ENCODE data around the gene C7orf57. TPM values are rescaled to one million over a fixed set of nuclear protein-coding genes. Genes with fewer than 3 reads are reported as not detected.
"Not testable (repeated sequence)": the region's sequence is repeated elsewhere in the genome, so short reads cannot be mapped to it uniquely, and the experiment has no call there.

Gene C7orf57
- total and polyA plus RNA-seq, 4 donors, result 1.6 to 14.5 (median 5.8) TPM

- Histone ChIP-seq H3K36me3 (ENCODE audit: control insufficient read depth in 4 of 4, insufficient read depth in 4 of 4, low read length in 4 of 4) (no peaks in the 10 kb centered on the region), H3K4me1 (ENCODE audit: control insufficient read depth in 5 of 5, insufficient read depth in 5 of 5, low read length in 5 of 5) (no peaks in the 10 kb centered on the region), H3K27ac (ENCODE audit: low read depth in 1 of 2, low read length in 1 of 2) (no peak overlapping the region), H3K4me3 (no peak overlapping the region), H3K9ac (ENCODE audit: insufficient read depth in 1 of 2, low read length in 2 of 2) (no peak overlapping the region), H3K27me3 (ENCODE audit: control insufficient read depth in 3 of 3, insufficient read depth in 3 of 3, low read length in 2 of 3) (no peaks in the 10 kb centered on the region), H3K9me3 (ENCODE audit: control insufficient read depth in 4 of 4, insufficient read depth in 3 of 4, low read length in 3 of 4) (peaks cover 0 to 5% (median 2%) of the 10 kb centered on the region in 4 donors)
- 94 to 97% methylated on average over 2 of the region's 2 CpGs for WGBS, 2 donors
- DNase-seq (no peak), ATAC-seq (ENCODE audit: insufficient read depth, low FRiP score) (no peak)
- TF ChIP-seq, protein P1, sequence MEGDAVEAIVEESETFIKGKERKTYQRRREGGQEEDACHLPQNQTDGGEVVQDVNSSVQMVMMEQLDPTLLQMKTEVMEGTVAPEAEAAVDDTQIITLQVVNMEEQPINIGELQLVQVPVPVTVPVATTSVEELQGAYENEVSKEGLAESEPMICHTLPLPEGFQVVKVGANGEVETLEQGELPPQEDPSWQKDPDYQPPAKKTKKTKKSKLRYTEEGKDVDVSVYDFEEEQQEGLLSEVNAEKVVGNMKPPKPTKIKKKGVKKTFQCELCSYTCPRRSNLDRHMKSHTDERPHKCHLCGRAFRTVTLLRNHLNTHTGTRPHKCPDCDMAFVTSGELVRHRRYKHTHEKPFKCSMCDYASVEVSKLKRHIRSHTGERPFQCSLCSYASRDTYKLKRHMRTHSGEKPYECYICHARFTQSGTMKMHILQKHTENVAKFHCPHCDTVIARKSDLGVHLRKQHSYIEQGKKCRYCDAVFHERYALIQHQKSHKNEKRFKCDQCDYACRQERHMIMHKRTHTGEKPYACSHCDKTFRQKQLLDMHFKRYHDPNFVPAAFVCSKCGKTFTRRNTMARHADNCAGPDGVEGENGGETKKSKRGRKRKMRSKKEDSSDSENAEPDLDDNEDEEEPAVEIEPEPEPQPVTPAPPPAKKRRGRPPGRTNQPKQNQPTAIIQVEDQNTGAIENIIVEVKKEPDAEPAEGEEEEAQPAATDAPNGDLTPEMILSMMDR (IDR thresholded peaks at IDR 0.05; ENCODE audit: control extremely low read depth, extremely low read depth), result no peak
These were observed 32.1 kb downstream of the C7orf57 start for GRCh38 chr7:48067475-48067874.

DNA sequence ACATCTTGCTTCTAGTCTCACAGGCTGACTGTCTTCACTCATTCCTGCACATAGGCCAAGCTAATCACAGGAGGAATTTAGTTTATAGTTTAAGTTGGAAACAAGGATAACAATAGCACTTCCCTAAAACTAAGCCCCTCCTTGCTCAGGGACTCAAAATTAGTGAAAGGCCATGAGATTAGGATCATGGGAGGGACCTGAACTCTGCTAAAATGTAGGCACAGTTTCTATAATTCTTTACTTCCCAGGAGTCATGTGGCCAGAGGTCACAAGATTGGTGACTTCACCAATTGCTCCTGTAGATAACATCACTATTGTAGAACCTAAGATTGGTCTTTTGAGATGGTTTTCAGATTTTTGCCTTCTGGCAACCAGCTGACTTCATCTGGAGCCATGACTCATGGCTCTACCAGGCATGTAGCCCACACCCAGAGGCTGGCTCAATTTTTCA lies 38.9 kb downstream of the C7orf57 start:
- Histone ChIP-seq H3K9me3 (ENCODE audit: control insufficient read depth in 4 of 4, insufficient read depth in 3 of 4, low read length in 3 of 4) (peaks cover 0 to 2% (median under 1%) of the 10 kb centered on the region in 4 donors), H3K27me3 (ENCODE audit: control insufficient read depth in 3 of 3, insufficient read depth in 3 of 3, low read length in 2 of 3) (no peaks in the 10 kb centered on the region), H3K9ac (ENCODE audit: insufficient read depth in 1 of 2, low read length in 2 of 2) (no peak overlapping the region), H3K36me3 (ENCODE audit: control insufficient read depth in 4 of 4, insufficient read depth in 4 of 4, low read length in 4 of 4) (no peaks in the 10 kb centered on the region), H3K4me1 (ENCODE audit: control insufficient read depth in 5 of 5, insufficient read depth in 5 of 5, low read length in 5 of 5) (no peaks in the 10 kb centered on the region), H3K27ac (ENCODE audit: low read depth in 1 of 2, low read length in 1 of 2) (peak overlapping the region in 1 of 2 donors; percentile 6), H3K4me3 (no peak overlapping the region)
- DNase-seq (no peak), ATAC-seq (ENCODE audit: insufficient read depth, low FRiP score) (no peak)
- TF ChIP-seq, protein P1 (IDR thresholded peaks at IDR 0.05; ENCODE audit: control extremely low read depth, extremely low read depth), result no peak

DNA sequence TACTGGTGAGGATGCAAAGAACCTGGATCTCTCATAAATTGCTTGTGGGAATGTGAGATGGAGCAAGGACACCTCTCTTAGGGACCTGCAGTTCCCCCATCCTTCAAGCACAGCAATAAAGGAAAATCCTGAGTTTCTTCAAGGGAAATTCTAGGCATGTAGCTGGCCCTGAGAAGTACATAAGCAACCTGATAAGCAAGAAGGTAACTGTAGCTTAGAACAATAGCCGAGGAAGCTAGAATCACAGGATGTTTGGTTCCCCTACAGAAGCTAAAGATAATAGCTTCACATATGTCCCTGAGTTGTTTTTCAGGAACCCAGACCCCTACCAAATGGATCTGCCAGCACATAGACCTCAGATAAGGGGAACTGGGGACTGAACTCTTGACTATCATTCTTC lies 42.1 kb downstream of the C7orf57 start:
- H3K27ac ChIP-seq (ENCODE audit: low read depth in 1 of 2, low read length in 1 of 2), result no peak overlapping the region
- TF ChIP-seq, protein P1 (IDR thresholded peaks at IDR 0.05; ENCODE audit: control extremely low read depth, extremely low read depth), result no peak
- H3K27me3 ChIP-seq (ENCODE audit: control insufficient read depth in 3 of 3, insufficient read depth in 3 of 3, low read length in 2 of 3), result no peaks in the 10 kb centered on the region
- no peak for ATAC-seq (ENCODE audit: insufficient read depth, low FRiP score)
- H3K4me1 ChIP-seq (ENCODE audit: control insufficient read depth in 5 of 5, insufficient read depth in 5 of 5, low read length in 5 of 5), result no peaks in the 10 kb centered on the region
- no peaks in the 10 kb centered on the region for H3K9me3 ChIP-seq (ENCODE audit: control insufficient read depth in 4 of 4, insufficient read depth in 3 of 4, low read length in 3 of 4)
- no peak for DNase-seq
- H3K9ac ChIP-seq (ENCODE audit: insufficient read depth in 1 of 2, low read length in 2 of 2), result no peak overlapping the region
- 63 to 70% methylated on average over 1 of the region's 1 CpG for WGBS, 2 donors
- no peaks in the 10 kb centered on the region for H3K36me3 ChIP-seq (ENCODE audit: control insufficient read depth in 4 of 4, insufficient read depth in 4 of 4, low read length in 4 of 4)
- no peak overlapping the region for H3K4me3 ChIP-seq

GRCh38 chr7:48078470-48078869 lies 43.1 kb downstream of the C7orf57 start:
- peaks cover 0 to 2% (median 0%) of the 10 kb centered on the region in 5 donors for H3K4me1 ChIP-seq (ENCODE audit: control insufficient read depth in 5 of 5, insufficient read depth in 5 of 5, low read length in 5 of 5)
- 74 to 85% methylated on average over 2 of the region's 2 CpGs for WGBS, 2 donors
- H3K9me3 ChIP-seq (ENCODE audit: control insufficient read depth in 4 of 4, insufficient read depth in 3 of 4, low read length in 3 of 4), result no peaks in the 10 kb centered on the region
- H3K27ac ChIP-seq (ENCODE audit: low read depth in 1 of 2, low read length in 1 of 2), result no peak overlapping the region
- DNase-seq, result peak in 2 of 3 donors; percentile 34 to 55
- no peaks in the 10 kb centered on the region for H3K27me3 ChIP-seq (ENCODE audit: control insufficient read depth in 3 of 3, insufficient read depth in 3 of 3, low read length in 2 of 3)
- H3K9ac ChIP-seq (ENCODE audit: insufficient read depth in 1 of 2, low read length in 2 of 2), result no peak overlapping the region
- no peak overlapping the region for H3K4me3 ChIP-seq
- H3K36me3 ChIP-seq (ENCODE audit: control insufficient read depth in 4 of 4, insufficient read depth in 4 of 4, low read length in 4 of 4), result no peaks in the 10 kb centered on the region
- ATAC-seq (ENCODE audit: insufficient read depth, low FRiP score), result no peak
- TF ChIP-seq, protein P1 (IDR thresholded peaks at IDR 0.05; ENCODE audit: control extremely low read depth, extremely low read depth), result no peak

DNA sequence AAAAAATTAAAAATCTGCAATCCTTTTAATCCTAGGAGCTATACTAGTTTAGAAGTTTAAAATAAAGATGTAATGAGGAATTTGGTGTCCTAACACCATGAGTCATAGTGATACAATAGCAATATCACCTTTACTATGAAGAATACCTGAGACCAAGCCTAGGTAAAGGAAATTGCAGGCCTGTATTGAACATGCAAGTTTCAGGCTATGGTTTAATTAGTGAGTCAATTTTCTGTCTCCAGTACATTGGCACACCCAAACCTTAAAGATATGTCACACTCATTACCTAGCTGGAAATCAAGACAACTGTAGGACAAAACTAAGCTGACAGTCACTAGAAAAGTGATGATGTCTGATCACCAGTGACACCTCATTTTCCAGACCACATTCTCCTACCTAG lies 47.0 kb downstream of the C7orf57 start:
- not testable (repeated sequence) for H3K27me3 ChIP-seq (ENCODE audit: control insufficient read depth in 3 of 3, insufficient read depth in 3 of 3, low read length in 2 of 3); H3K9ac ChIP-seq (ENCODE audit: insufficient read depth in 1 of 2, low read length in 2 of 2); H3K4me1 ChIP-seq (ENCODE audit: control insufficient read depth in 5 of 5, insufficient read depth in 5 of 5, low read length in 5 of 5); H3K27ac ChIP-seq (ENCODE audit: low read depth in 1 of 2, low read length in 1 of 2); ATAC-seq (ENCODE audit: insufficient read depth, low FRiP score); DNase-seq; H3K9me3 ChIP-seq (ENCODE audit: control insufficient read depth in 4 of 4, insufficient read depth in 3 of 4, low read length in 3 of 4); H3K4me3 ChIP-seq; H3K36me3 ChIP-seq (ENCODE audit: control insufficient read depth in 4 of 4, insufficient read depth in 4 of 4, low read length in 4 of 4)

Data from lung (tissue), 12 donors.